ENCODE data around the gene HAL.
"Not testable (repeated sequence)": the region's sequence is repeated elsewhere in the genome, so short reads cannot be mapped to it uniquely, and the experiment has no call there.

HAL gene

DNA sequence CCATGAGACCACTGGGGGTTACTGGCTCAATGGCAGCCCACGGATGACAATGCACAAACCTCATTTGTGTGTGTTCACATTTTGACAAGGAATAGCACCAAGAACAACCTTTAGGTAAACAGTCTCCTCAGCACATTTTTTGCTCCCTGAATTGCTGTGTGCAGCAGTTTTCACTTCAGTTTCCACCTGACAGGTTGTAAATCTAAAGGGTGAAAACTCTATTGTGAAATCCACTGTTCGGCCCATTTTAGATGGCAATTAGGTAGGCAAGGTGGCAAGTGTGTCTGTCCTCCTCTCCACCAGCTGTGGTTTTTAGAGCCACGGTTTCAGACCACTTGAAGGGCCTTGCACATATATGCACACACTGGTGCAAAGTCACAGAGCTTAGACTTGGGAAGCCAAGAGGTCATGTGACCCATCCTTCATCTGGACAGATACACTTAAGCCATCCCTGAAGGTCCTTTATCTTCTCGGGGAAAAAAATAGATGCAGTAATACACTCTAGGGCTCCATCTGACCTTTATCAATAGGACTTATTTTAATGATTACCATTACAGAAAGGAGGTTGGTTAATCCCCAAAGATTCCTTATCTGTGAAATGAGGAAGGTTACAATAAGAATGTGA is 23.2 kb downstream of the HAL start:
- TF ChIP-seq, protein P1, sequence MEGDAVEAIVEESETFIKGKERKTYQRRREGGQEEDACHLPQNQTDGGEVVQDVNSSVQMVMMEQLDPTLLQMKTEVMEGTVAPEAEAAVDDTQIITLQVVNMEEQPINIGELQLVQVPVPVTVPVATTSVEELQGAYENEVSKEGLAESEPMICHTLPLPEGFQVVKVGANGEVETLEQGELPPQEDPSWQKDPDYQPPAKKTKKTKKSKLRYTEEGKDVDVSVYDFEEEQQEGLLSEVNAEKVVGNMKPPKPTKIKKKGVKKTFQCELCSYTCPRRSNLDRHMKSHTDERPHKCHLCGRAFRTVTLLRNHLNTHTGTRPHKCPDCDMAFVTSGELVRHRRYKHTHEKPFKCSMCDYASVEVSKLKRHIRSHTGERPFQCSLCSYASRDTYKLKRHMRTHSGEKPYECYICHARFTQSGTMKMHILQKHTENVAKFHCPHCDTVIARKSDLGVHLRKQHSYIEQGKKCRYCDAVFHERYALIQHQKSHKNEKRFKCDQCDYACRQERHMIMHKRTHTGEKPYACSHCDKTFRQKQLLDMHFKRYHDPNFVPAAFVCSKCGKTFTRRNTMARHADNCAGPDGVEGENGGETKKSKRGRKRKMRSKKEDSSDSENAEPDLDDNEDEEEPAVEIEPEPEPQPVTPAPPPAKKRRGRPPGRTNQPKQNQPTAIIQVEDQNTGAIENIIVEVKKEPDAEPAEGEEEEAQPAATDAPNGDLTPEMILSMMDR (IDR thresholded peaks at IDR 0.05; ENCODE audit: low read depth, low read length, missing control alignments), result no peak
- DNase-seq (ENCODE audit: extremely low read depth, low read depth), result no peak
- H3K4me3 ChIP-seq (replicated peaks; ENCODE audit: low read depth, low read length), result no peak overlapping the region

DNA sequence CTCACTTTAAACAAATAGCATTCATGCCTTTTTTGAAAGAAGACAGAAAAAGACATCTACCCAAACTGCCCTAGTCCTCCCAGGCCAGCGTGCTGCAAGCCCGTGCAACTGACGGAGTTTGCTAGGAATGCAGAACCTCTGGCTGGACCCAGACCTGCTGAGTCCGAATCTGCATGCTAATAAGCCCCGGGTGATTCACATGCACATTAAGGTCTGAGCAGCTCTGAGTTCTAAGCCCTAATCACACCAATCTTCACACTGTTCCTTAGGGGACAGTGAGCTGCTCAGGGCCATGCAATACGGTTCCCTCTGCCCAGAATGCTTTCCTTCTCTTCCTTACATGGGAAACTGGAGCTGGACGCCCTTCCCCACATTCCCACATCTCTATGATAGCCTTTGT is 25.2 kb downstream of the HAL start:
- TF ChIP-seq, protein P1 (IDR thresholded peaks at IDR 0.05; ENCODE audit: low read depth, low read length, missing control alignments), result no peak
- DNase-seq (ENCODE audit: extremely low read depth, low read depth), result no peak
- H3K4me3 ChIP-seq (replicated peaks; ENCODE audit: low read depth, low read length), result no peak overlapping the region

DNA sequence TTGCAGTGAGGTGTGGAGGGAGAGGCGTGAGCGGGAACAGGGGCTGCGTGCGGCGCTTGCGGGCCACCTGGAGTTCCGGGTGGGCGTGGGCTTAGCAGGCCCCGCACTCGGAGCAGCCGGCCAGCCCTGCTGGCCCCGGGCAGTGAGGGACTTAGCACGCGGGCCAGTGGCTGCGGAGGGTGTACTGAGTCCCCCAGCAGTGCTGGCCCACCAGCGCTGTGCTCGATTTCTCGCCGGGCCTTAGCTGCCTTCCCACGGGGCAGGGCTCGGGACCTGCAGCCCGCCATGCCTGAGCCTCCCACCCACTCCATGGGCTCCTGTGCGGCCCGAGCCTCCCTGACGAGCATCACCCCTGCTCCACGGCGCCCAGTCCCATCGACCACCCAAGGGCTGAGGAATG is 27.0 kb downstream of the HAL start:
- DNase-seq (ENCODE audit: extremely low read depth, low read depth); H3K4me3 ChIP-seq (replicated peaks; ENCODE audit: low read depth, low read length): not testable (repeated sequence)

DNA sequence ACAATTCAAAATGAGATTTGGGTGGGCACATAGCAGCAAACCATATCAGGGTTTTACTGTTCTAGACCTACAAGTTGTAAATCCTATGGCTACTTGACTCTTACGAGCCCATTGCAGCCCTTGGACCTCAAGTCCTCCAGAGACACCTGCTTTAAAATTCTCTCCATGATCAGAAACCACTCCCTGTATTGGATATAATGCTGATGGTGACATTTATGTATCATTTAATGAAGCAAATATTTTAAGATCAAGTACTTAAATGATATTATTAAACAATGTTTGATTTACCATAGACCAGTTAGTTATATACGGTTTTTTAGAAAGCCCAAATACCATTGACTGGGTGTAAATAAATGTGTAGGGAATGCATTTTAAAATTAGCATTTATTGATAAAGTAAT is 28.8 kb downstream of the HAL start:
- TF ChIP-seq, protein P1 (IDR thresholded peaks at IDR 0.05; ENCODE audit: low read depth, low read length, missing control alignments), result no peak
- DNase-seq (ENCODE audit: extremely low read depth, low read depth), result no peak
- H3K4me3 ChIP-seq (replicated peaks; ENCODE audit: low read depth, low read length), result no peak overlapping the region

DNA sequence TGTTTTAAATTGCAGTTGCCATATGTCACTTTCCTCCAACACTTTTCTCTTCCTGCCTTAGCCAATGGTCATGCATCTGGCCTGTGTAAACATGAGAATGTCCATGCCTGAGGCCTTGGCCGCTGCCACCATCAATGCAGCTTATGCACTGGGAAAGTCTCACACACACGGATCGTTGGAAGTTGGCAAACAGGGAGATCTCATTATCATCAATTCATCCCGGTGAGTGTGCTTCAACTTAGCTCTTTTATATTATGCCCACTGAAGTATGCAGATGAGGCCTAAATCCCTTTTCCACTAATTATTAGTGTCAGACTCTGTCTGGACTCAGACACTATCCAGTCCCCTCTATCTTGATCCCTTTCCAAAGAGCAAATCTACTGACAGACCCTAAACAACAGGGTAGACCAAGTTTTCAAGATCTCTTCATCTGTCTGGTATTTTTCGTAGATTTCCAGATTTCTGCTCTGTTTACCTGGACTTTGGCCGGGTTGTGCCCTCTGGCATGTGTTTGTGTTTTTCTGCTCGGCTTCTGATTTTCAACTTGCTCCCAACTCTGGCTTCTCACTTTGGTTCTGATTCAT is 29.8 kb downstream of the HAL start:
- TF ChIP-seq, protein P1 (IDR thresholded peaks at IDR 0.05; ENCODE audit: low read depth, low read length, missing control alignments), result no peak
- no peak overlapping the region for H3K4me3 ChIP-seq (replicated peaks; ENCODE audit: low read depth, low read length)
- DNase-seq (ENCODE audit: extremely low read depth, low read depth), result no peak

DNA sequence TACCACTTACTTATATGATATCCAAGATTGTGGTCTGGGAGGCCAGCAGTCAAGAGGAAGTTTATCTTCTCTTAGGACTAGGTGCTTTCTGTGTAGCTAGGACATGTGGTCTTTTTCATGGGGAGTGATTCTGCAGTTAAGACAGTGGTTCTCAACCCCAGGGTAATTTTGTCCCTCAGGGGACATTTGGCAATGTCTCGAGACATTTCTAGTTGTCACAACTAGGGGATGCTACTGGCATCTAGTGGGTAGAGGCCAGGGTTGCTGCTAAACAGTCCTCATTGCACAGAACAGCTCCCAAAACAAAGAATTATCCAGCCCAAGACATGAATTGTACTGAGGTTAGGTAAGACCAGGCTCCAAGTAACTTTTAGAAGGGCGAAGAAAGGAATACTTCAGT is 33.0 kb downstream of the HAL start:
- H3K4me3 ChIP-seq (replicated peaks; ENCODE audit: low read depth, low read length), result no peak overlapping the region
- TF ChIP-seq, protein P1 (IDR thresholded peaks at IDR 0.05; ENCODE audit: low read depth, low read length, missing control alignments), result peak; percentile 14
- DNase-seq (ENCODE audit: extremely low read depth, low read depth), result no peak

DNA sequence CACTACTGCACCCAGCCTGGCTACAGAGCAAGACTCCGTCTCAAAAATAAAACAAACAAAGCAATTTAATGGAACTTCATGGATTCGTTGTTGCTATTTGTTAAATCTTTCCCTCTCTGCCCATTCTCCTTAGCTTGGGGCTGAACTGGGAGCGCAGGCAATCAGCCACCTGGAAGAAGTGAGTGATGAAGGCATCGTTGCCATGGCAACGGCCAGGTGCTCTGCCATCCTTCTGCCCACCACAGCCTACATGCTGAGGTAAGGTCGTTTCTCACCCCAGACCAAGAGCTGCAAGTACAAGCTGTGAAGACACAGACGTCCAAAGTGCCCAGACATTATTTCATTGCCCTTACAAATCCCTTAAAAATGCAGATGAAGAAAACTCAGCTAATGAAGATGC is 33.9 kb downstream of the HAL start:
- no peak overlapping the region for H3K4me3 ChIP-seq (replicated peaks; ENCODE audit: low read depth, low read length)
- DNase-seq (ENCODE audit: extremely low read depth, low read depth), result no peak
- TF ChIP-seq, protein P1 (IDR thresholded peaks at IDR 0.05; ENCODE audit: low read depth, low read length, missing control alignments), result no peak
